ENCODE measurements around the gene ACTR3C.

DNA sequence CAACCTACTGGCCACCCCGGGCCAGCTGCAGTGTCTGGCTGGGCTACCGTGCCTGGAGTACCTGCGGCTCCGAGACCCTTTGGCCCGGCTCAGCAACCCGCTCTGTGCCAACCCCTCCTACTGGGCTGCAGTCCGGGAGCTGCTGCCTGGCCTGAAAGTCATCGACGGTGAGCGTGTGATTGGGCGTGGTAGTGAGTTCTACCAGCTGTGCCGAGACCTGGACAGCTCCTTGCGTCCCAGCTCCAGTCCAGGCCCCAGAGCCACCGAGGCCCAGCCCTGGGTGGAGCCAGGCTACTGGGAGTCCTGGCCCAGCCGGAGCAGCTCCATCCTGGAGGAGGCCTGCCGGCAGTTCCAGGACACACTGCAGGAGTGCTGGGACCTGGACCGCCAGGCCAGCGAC is 13.8 kb upstream of the ACTR3C start:
- TF ChIP-seq CTCF (conservative IDR thresholded peaks at IDR 0.05; ENCODE audit: low read length): no peak
- no peak for TF ChIP-seq EZH2phosphoT487 (IDR thresholded peaks at IDR 0.05; ENCODE audit: borderline replicate concordance, low read depth, low read length)
